Spleen (tissue), 7 donors: ENCODE data around the gene SLC39A2.

Source experiments
- CTCF ChIP-seq, 11 experiments: fragments of 200-600 bp in 7 of 11; fragments of 450-650 bp in 4 of 11; sonication (generic) in 4 of 11; IDR thresholded peaks in 8 of 11; conservative IDR thresholded peaks in 3 of 11; 1 replicate in 7 of 11; 2 replicates in 4 of 11; pipeline versions ENCODE4 v1.4.0 to v1.8.0; 2016 to 2021; ENCODE audit warnings: antibody characterized with exemption in 11 of 11, inconsistent platforms in 4 of 11, mild to moderate bottlenecking in 1 of 11
- POLR2A ChIP-seq, 3 donors: fragments of 450-650 bp; IDR thresholded peaks; one replicate each; pipeline ENCODE4 v1.5.1; 2017; ENCODE audit warnings: antibody characterized with exemption in 3 of 3, mild to moderate bottlenecking in 1 of 3
- donor health status: DM: no; HTN: no; CAD: no; lungs with moderate emphysema.
- donor health status: DM: no; HTN: no; CAD: no.
- donor health status: DM: no; HTN: no; CAD: no.

- TF ChIP-seq POLR2A (IDR thresholded peaks at IDR 0.05) = no peak
- TF ChIP-seq CTCF (IDR thresholded peaks at IDR 0.05 in 8 of 11, conservative IDR thresholded peaks at IDR 0.05 in 3 of 11) = no peak
These were observed 31.4 kb downstream of the SLC39A2 start for GRCh38 chr14:21030531-21030930.
